Right lobe of liver (tissue), 6 donors: ENCODE data around the gene ZNFX1. TPM values are rescaled to one million over a fixed set of nuclear protein-coding genes. Genes with fewer than 3 reads are reported as not detected.

Experiments
- ATAC-seq, 4 donors: fragments of 200-7000 bp; cut with Tn5 transposase; one replicate each; pipeline ENCODE4 v1.9.1; 2020; ENCODE audit warnings: mild to moderate bottlenecking in 4 of 4, moderate library complexity in 4 of 4
- DNase-seq, 3 donors: peaks; one replicate each; pipeline ENCODE4 v3.0.0-alpha.2; 2020
- H3K27ac ChIP-seq, 3 donors: fragments of 200-600 bp; one replicate each; pipeline ENCODE4 v1.8.0; 2022
- H3K27me3 ChIP-seq, 2 donors: fragments of 200-600 bp; one replicate each; pipeline ENCODE4 v1.8.0; 2022
- H3K36me3 ChIP-seq, 4 donors: fragments of 200-600 bp; sonication (generic) in 1 of 4; one replicate each; pipeline versions ENCODE4 v1.5.1 to v1.8.0; 2017 to 2022; ENCODE audit warnings: control low read depth in 1 of 4
- H3K4me1 ChIP-seq, 4 donors: fragments of 200-600 bp; sonication (generic) in 1 of 4; one replicate each; pipeline versions ENCODE4 v1.5.1 to v1.8.0; 2017 to 2022; ENCODE audit warnings: control low read depth in 1 of 4
- H3K4me3 ChIP-seq, 3 donors: fragments of 200-600 bp; one replicate each; pipeline ENCODE4 v1.8.0; 2022
- H3K9me3 ChIP-seq, 4 donors: fragments of 200-600 bp; sonication (generic) in 1 of 4; one replicate each; pipeline versions ENCODE4 v1.5.1 to v1.8.0; 2017 to 2022; ENCODE audit warnings: control low read depth in 1 of 4
- POLR2A ChIP-seq: fragments of 450-650 bp; IDR thresholded peaks from one replicate; pipeline ENCODE4 v1.6.1; 2017; ENCODE audit warnings: antibody characterized with exemption, mild to moderate bottlenecking
- WGBS: methylation state at CpG from one replicate; pipeline ENCODE4 v1.1.6; 2018; ENCODE audit warnings: low coverage, low lambda C conversion rate; ENCODE audit not compliant: insufficient coverage; ENCODE audit errors: missing lambda C conversion rate; 5-methylcytosine and 5-hydroxymethylcytosine counted together
- intact Hi-C, 2 donors: fragments of 100-400 bp; cut with DNase I; formaldehyde crosslinking; loops; one replicate each; pipeline versions ENCODE4 v1.11.2 to v1.14.1; 2022
- total RNA-seq, 6 experiments: library from RNA; depleted of rRNA in 2 of 6; stranded (reverse); fragments of >200 nt in 2 of 6; fragmentation: NEBNext Ultra II Directional in 3 of 6; extraction: Animal tissue kit (Norgen Biotek cat#: 25700) in 3 of 6; gene quantifications; one replicate each; pipeline versions ENCODE4 v1.1.0 to v1.2.4, GENCODE V29; 2016 to 2023
- TF ChIP-seq, protein P1 (sequence below), 4 donors: fragments of 200-600 bp in 3 of 4; fragments of 450-650 bp in 1 of 4; IDR thresholded peaks; one replicate each; pipeline versions ENCODE4 v1.5.1 to v1.8.0; 2016 to 2022; ENCODE audit warnings: antibody characterized with exemption in 4 of 4, mild to moderate bottlenecking in 2 of 4
- donor health status: DM: no; HTN: yes; CAD: no.
- donor health status: DM: no; HTN: no; CAD: no.
- donor health status: DM: no; HTN: no; CAD: no.
- donor health status: DM: no; HTN: yes; CAD: no.
- donor health status: DM: no; HTN: yes; CAD: no.

The ZNFX1 gene
- total RNA-seq, 6 experiments from 2014 or later: 9.3 to 17.5 (median 13.9) TPM

DNA sequence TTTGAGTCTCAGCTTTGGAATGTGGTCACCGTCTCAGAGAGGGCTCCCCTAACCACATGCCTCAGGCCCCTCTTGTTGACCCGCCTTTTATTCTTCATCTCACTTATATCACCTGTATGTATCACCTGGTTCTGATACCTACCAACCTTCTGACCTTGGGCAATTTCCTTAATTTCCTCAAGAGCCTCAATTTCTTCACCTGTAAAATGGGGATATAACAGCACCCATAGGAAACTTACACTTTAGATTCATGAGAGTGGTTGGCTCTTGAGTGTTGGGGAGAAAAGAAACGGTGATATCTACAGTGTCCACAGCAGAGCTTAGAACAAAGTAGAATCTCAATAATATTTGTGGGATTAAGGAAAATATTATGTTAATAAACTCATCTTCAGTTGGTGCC is 62.6 kb downstream of the ZNFX1 start:
- ATAC-seq (no peak), DNase-seq (no peak)
- Histone ChIP-seq H3K36me3 (no peaks in the 10 kb centered on the region), H3K4me3 (no peak overlapping the region), H3K27me3 (no peaks in the 10 kb centered on the region), H3K4me1 (peaks cover 0 to 11% (median 2%) of the 10 kb centered on the region in 4 donors), H3K27ac (no peak overlapping the region), H3K9me3 (no peaks in the 10 kb centered on the region)
- intact Hi-C loops: loop anchor here in 1 of 2 donors (5.0 kb wide), 1 partner anchor 78 kb away; no protein-coding TSS in a partner anchor
- TF ChIP-seq, protein P1, sequence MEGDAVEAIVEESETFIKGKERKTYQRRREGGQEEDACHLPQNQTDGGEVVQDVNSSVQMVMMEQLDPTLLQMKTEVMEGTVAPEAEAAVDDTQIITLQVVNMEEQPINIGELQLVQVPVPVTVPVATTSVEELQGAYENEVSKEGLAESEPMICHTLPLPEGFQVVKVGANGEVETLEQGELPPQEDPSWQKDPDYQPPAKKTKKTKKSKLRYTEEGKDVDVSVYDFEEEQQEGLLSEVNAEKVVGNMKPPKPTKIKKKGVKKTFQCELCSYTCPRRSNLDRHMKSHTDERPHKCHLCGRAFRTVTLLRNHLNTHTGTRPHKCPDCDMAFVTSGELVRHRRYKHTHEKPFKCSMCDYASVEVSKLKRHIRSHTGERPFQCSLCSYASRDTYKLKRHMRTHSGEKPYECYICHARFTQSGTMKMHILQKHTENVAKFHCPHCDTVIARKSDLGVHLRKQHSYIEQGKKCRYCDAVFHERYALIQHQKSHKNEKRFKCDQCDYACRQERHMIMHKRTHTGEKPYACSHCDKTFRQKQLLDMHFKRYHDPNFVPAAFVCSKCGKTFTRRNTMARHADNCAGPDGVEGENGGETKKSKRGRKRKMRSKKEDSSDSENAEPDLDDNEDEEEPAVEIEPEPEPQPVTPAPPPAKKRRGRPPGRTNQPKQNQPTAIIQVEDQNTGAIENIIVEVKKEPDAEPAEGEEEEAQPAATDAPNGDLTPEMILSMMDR (IDR thresholded peaks at IDR 0.05): no peak
- no peak for TF ChIP-seq POLR2A
- 86% methylated on average over 2 of the region's 3 CpGs for WGBS

DNA sequence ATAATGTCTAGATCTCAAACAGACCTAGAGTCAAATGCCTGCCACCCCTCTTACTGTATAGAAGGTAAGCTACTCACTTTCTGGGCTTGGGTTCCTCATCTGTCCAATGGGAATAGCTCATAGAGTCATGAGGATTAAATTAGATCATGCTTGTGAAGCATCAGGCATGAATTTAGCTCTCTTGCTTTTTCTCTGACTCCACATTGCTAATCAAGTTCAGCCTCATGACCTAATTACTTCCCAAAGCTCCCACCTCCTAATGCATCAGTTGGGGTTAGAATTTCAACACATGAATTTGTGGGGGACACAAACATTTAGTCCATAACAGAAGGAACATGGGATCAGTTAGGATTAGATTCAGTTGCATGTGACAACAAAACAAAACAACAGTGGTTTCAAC is 63.3 kb downstream of the ZNFX1 start:
- H3K4me1 ChIP-seq: peaks cover 0 to 5% (median 0%) of the 10 kb centered on the region in 4 donors
- intact Hi-C loops: no loop called here
- H3K27ac ChIP-seq: no peak overlapping the region
- no peak for ATAC-seq
- H3K36me3 ChIP-seq: no peaks in the 10 kb centered on the region
- TF ChIP-seq POLR2A: no peak
- TF ChIP-seq, protein P1 (IDR thresholded peaks at IDR 0.05): no peak
- H3K9me3 ChIP-seq: no peaks in the 10 kb centered on the region
- no peaks in the 10 kb centered on the region for H3K27me3 ChIP-seq
- H3K4me3 ChIP-seq: no peak overlapping the region
- no peak for DNase-seq

DNA sequence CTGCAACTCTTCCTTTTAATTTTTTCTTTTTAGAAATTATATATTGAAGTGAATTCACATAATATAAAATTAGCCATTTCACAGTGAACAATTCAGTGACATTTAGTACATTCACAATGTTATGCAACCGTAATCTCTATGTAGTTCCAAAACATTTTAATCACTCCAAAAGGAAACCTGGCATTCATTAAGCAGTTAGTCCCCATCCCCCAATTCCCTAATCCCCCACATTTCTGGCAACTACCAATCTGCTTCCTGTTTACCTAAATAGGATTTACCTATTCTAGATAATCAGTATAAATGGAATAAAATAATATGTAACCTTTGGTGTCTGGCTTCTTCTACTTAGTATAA is 67.1 kb downstream of the ZNFX1 start:
- H3K9me3 ChIP-seq: no peaks in the 10 kb centered on the region
- intact Hi-C loops: no loop called here
- no peaks in the 10 kb centered on the region for H3K4me1 ChIP-seq
- DNase-seq (no peak), ATAC-seq (peak in 3 of 4 donors; percentile 24 to 60 (median 39))
- H3K27ac ChIP-seq: no peak overlapping the region
- H3K27me3 ChIP-seq: no peaks in the 10 kb centered on the region
- H3K36me3 ChIP-seq: no peaks in the 10 kb centered on the region
- no peak overlapping the region for H3K4me3 ChIP-seq
- 38% methylated on average over 1 of the region's 1 CpG for WGBS
- no peak for TF ChIP-seq POLR2A
- TF ChIP-seq, protein P1 (IDR thresholded peaks at IDR 0.05): no peak

DNA sequence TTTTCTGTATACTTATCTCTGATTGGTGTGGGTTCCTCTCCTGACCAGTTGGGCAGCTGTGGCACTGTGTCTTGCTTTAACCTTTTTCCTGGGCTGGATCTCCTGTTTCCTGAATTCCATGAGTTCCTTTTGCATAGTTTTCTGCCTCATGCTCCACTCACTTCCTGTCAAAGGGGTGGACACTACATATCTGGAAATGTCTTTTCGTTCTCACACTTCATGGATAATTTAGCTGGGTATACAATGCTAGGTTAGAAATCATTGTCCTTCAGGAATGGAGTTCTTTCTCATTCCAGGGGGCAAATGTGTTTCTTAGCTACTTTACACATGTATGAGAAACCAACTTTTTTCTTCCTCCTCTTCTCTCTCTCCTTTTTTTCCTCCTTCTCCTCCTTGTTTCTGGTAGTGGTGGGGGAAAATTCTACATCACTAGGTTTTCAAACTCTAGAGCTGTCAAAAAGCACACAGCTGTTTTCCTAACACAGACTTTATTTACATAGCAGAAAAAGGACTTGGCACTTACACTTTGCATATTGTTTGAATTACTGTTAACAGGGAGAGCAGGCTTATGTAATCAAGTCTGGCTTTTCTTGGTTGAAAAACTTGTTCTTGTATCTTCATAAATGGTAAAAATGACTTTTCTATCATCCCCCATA is 67.6 kb downstream of the ZNFX1 start:
- ATAC-seq: peak; percentile 46 to 83 (median 72)
- Histone ChIP-seq H3K27ac (no peak overlapping the region), H3K4me1 (no peaks in the 10 kb centered on the region), H3K27me3 (no peaks in the 10 kb centered on the region), H3K36me3 (no peaks in the 10 kb centered on the region), H3K9me3 (no peaks in the 10 kb centered on the region), H3K4me3 (no peak overlapping the region)
- DNase-seq: no peak
- WGBS: 83% methylated on average over 1 of the region's 1 CpG
- intact Hi-C loops: no loop called here
- TF ChIP-seq, protein P1 (IDR thresholded peaks at IDR 0.05): no peak
- no peak for TF ChIP-seq POLR2A
